HL-60 (cell line): ENCODE data around the gene NMT1.

Experiments
- DNase-seq, 2 experiments: peaks; one replicate each; pipeline ENCODE4 v3.0.0-alpha.2; 2010 to 2020; ENCODE audit warnings: low read depth in 1 of 2, low spot score in 1 of 2
- H3K27ac ChIP-seq: fragments of 250-450 bp; sonication (Bioruptor Pico); replicated peaks from 2 replicates; pipeline ENCODE4 v1.5.1; 2020; ENCODE audit warnings: mild to moderate bottlenecking, moderate library complexity
- H3K27me3 ChIP-seq: fragments of 250-450 bp; sonication (Bioruptor Pico); 2 replicates; pipeline ENCODE4 v1.5.1; 2021; ENCODE audit warnings: mild to moderate bottlenecking, moderate library complexity; ENCODE audit not compliant: insufficient read depth, poor library complexity, severe bottlenecking
- H3K4me3 ChIP-seq: replicated peaks from 2 replicates; pipeline ENCODE4 v1.5.1; 2011; ENCODE audit warnings: mild to moderate bottlenecking, control low read depth, low read length; ENCODE audit not compliant: insufficient read depth
- GABPA ChIP-seq: IDR thresholded peaks from 2 replicates; pipeline ENCODE4 v1.6.1; 2012; ENCODE audit warnings: low read depth
- POLR2AphosphoS5 ChIP-seq: IDR thresholded peaks from 2 replicates; pipeline ENCODE4 v1.6.1; 2012; ENCODE audit warnings: low read depth
- SPI1 ChIP-seq: IDR thresholded peaks from 2 replicates; pipeline ENCODE4 v1.6.1; 2012; ENCODE audit warnings: low read depth, mild to moderate bottlenecking, borderline replicate concordance
- TF ChIP-seq, protein P1 (sequence below): IDR thresholded peaks from 2 replicates; pipeline ENCODE4 v1.6.1; 2012; ENCODE audit warnings: low read depth; ENCODE audit not compliant: insufficient replicate concordance
- TF ChIP-seq, protein P2 (sequence below): IDR thresholded peaks from one replicate; pipeline ENCODE4 v1.5.1; 2011; ENCODE audit warnings: low read length, control low read depth, inconsistent platforms; ENCODE audit not compliant: insufficient read depth

The NMT1 gene

DNA sequence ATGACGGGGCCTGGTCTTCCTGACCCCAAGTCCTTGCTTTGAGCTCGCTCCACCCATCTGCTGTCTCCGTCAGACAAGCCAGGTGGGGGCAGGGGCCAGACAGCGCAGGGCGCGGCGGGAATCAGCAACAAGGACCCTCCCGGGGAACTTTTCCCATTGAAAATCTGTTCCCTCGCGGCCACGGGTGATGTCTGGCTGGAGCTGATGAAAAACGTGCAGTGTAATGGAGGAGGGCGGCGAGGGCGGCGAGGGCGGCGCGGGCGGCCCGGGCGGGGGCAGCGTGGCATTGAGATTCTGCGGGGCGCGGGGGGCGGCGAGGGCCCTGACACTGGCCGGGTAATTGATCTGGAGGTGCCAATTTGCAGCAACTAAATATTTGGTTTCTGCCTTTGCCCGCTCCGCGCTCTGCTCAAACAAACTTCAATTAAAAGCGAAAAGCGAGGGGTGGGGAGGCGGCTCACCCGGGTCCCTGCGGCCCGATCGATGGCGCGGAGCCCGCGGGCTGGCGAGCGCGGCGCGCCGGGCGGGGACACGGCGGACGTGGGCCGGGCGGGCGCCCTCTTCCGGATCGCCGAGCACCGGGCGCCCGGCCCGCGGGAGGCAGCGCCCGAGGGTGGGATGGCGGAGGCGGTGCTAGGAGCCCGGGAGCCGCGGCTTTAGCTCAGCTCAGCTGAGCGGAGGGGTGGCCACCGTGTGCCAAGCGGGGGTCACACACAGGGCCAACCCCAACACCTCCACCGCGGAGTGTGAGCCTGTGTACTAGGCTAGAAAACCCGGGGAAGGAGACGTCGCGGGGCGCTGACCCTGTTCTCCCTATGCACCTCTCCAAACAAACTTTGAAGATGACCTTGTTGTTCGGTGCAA lies 42.0 kb upstream of the NMT1 start:
- DNase-seq: peak in 1 of 2 experiments; percentile 25
- Histone ChIP-seq H3K27ac (no peak overlapping the region), H3K4me3 (peak overlapping the region; percentile 24), H3K27me3 (peaks cover 27% of the 10 kb centered on the region)
- no peak for TF ChIP-seq GABPA
- no peak for TF ChIP-seq SPI1
- TF ChIP-seq, protein P1, sequence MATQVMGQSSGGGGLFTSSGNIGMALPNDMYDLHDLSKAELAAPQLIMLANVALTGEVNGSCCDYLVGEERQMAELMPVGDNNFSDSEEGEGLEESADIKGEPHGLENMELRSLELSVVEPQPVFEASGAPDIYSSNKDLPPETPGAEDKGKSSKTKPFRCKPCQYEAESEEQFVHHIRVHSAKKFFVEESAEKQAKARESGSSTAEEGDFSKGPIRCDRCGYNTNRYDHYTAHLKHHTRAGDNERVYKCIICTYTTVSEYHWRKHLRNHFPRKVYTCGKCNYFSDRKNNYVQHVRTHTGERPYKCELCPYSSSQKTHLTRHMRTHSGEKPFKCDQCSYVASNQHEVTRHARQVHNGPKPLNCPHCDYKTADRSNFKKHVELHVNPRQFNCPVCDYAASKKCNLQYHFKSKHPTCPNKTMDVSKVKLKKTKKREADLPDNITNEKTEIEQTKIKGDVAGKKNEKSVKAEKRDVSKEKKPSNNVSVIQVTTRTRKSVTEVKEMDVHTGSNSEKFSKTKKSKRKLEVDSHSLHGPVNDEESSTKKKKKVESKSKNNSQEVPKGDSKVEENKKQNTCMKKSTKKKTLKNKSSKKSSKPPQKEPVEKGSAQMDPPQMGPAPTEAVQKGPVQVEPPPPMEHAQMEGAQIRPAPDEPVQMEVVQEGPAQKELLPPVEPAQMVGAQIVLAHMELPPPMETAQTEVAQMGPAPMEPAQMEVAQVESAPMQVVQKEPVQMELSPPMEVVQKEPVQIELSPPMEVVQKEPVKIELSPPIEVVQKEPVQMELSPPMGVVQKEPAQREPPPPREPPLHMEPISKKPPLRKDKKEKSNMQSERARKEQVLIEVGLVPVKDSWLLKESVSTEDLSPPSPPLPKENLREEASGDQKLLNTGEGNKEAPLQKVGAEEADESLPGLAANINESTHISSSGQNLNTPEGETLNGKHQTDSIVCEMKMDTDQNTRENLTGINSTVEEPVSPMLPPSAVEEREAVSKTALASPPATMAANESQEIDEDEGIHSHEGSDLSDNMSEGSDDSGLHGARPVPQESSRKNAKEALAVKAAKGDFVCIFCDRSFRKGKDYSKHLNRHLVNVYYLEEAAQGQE: no peak
- TF ChIP-seq, protein P2, sequence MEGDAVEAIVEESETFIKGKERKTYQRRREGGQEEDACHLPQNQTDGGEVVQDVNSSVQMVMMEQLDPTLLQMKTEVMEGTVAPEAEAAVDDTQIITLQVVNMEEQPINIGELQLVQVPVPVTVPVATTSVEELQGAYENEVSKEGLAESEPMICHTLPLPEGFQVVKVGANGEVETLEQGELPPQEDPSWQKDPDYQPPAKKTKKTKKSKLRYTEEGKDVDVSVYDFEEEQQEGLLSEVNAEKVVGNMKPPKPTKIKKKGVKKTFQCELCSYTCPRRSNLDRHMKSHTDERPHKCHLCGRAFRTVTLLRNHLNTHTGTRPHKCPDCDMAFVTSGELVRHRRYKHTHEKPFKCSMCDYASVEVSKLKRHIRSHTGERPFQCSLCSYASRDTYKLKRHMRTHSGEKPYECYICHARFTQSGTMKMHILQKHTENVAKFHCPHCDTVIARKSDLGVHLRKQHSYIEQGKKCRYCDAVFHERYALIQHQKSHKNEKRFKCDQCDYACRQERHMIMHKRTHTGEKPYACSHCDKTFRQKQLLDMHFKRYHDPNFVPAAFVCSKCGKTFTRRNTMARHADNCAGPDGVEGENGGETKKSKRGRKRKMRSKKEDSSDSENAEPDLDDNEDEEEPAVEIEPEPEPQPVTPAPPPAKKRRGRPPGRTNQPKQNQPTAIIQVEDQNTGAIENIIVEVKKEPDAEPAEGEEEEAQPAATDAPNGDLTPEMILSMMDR: no peak
- no peak for TF ChIP-seq POLR2AphosphoS5

DNA sequence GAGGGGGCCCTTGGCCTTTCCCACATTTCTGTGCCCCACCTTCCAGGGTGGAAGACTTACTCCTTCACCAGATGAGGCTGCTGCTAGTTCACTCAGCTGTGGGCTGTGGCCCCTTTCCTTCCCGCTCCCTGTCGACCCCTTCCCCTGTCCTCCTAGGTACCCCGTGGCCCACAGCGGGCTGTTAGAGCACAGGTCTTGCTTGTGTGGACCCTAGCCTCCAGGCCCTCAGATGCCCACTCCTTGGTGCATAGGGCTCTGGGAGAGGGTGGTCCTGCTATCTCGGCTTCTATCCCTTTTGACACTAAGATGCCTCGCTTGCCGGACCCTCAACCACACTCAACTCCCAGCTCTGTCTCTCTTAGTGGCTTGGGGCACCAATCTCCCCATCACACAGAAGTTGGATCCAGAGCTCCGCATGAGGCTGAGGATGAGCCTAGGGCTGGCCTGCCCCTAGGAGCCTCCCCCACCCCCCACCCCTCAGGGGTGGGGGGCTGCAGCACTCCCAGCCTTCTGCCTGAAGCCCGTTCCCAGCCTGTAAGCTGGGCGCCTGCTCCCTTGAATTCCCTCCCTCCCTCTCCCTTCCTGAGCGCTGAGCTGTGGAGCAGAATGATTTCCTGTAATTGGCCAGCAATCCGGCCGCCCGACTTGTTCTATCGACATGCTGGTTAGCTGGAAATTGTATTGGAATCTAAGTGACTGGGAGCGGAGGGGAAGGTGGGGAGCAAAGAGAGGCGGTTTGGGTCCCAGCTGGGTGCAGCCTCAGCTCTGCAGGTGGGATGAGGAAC lies 40.6 kb upstream of the NMT1 start:
- no peak overlapping the region for H3K4me3 ChIP-seq
- no peak for DNase-seq
- no peak overlapping the region for H3K27ac ChIP-seq
- TF ChIP-seq SPI1 (no peak), GABPA (no peak), POLR2AphosphoS5 (no peak)
- TF ChIP-seq, protein P2: no peak
- TF ChIP-seq, protein P1: no peak
- H3K27me3 ChIP-seq: peaks cover 27% of the 10 kb centered on the region

DNA sequence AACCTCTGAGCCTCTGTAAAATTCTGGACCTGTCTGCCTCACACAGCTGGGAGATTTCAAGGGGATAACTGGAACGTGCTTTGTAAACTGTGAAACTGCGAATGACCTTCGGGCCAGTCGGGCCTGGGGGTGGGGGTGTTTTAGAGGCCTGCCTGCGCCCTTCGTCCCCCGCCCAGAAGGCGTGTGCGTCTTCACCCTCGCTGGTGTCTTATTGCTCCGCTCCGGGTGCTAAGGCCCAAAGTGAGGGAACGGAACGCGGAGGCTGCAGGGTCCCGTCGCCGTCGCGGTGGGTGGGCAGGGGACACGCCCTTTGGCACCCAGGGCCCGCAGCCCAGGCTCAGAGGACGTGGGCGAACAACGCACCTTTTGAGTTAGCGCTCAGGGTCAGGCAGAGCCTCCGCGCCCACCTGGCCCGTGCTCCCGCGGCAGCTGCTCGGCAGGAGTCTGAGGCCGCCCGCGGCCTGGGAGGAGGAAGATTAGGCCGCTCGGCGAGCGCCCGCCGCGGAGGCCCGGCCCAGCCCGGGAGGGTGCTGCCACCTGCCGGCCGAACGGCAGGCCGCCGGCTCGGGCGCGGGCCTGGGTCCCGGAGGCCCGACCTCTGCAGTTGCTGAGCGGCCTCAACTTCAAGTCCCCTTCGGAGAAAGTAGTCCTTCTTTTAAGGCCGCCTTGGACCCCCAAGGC lies 39.4 kb upstream of the NMT1 start:
- Histone ChIP-seq H3K4me3 (no peak overlapping the region), H3K27me3 (peaks cover 27% of the 10 kb centered on the region), H3K27ac (no peak overlapping the region)
- DNase-seq: peak; percentile 33 to 44
- TF ChIP-seq GABPA: no peak
- TF ChIP-seq, protein P2: peak; percentile 55
- TF ChIP-seq SPI1: no peak
- no peak for TF ChIP-seq POLR2AphosphoS5
- TF ChIP-seq, protein P1: no peak
